Activated CD8-positive, alpha-beta memory T cell treated with anti-CD3 and anti-CD28 coated beads, Interleukin-2, amount 50 U/mL, for 24 hours (primary cell): Measurements from ENCODE around the gene MRPL37.
A peak's percentile ranks its signal among the peaks of the same experiment; 100 is the strongest.
"Not testable (repeated sequence)": the region's sequence is repeated elsewhere in the genome, so short reads cannot be mapped to it uniquely, and the experiment has no call there.

Source experiments
- DNase-seq: peaks from one replicate; pipeline ENCODE4 v3.0.0-alpha.2; 2020; ENCODE audit errors: extremely low read depth

The MRPL37 gene

GRCh38 chr1:54220004-54220811 lies 20.2 kb downstream of the MRPL37 start:
- no peak for DNase-seq

- no peak for DNase-seq
These were observed 21.3 kb downstream of the MRPL37 start for GRCh38 chr1:54221113-54221834.

GRCh38 chr1:54221867-54222484 lies 22.0 kb downstream of the MRPL37 start:
- no peak for DNase-seq

- no peak for DNase-seq
These were observed 22.7 kb downstream of the MRPL37 start for GRCh38 chr1:54222711-54223110.

- no peak for DNase-seq
These were observed 23.7 kb downstream of the MRPL37 start for GRCh38 chr1:54223441-54224202.

GRCh38 chr1:54224233-54224632 lies 24.3 kb downstream of the MRPL37 start:
- no peak for DNase-seq

- DNase-seq = no peak
These were observed 25.4 kb downstream of the MRPL37 start for GRCh38 chr1:54225378-54225777.

- DNase-seq = no peak
These were observed 26.1 kb downstream of the MRPL37 start for GRCh38 chr1:54225986-54226559.

- no peak for DNase-seq
These were observed 27.2 kb downstream of the MRPL37 start for GRCh38 chr1:54227091-54227602.

GRCh38 chr1:54227891-54228310 lies 27.9 kb downstream of the MRPL37 start:
- DNase-seq = no peak

GRCh38 chr1:54228638-54229079 lies 28.7 kb downstream of the MRPL37 start:
- no peak for DNase-seq

GRCh38 chr1:54229281-54229891 lies 29.4 kb downstream of the MRPL37 start:
- DNase-seq = peak; percentile 7

GRCh38 chr1:54230507-54231339 lies 30.8 kb downstream of the MRPL37 start:
- DNase-seq = peak; percentile 5

GRCh38 chr1:54233196-54233595 lies 33.2 kb downstream of the MRPL37 start:
- not testable (repeated sequence) for DNase-seq

- no peak for DNase-seq
These were observed 34.3 kb downstream of the MRPL37 start for GRCh38 chr1:54234284-54234683.

- DNase-seq = no peak
These were observed 37.6 kb downstream of the MRPL37 start for GRCh38 chr1:54237586-54237985.

GRCh38 chr1:54238353-54239034 lies 38.5 kb downstream of the MRPL37 start:
- DNase-seq = no peak

- DNase-seq = no peak
These were observed 39.0 kb downstream of the MRPL37 start for GRCh38 chr1:54239035-54239383.

GRCh38 chr1:54239631-54240031 lies 39.7 kb downstream of the MRPL37 start:
- no peak for DNase-seq
